GM03348 (cell line): ENCODE data around the gene LSP1.
"Not testable (repeated sequence)": the region's sequence is repeated elsewhere in the genome, so short reads cannot be mapped to it uniquely, and the experiment has no call there.

Source experiments
- DNase-seq: peaks from one replicate; pipeline ENCODE4 v3.0.0; 2012; ENCODE audit warnings: low spot score

Gene LSP1

DNA sequence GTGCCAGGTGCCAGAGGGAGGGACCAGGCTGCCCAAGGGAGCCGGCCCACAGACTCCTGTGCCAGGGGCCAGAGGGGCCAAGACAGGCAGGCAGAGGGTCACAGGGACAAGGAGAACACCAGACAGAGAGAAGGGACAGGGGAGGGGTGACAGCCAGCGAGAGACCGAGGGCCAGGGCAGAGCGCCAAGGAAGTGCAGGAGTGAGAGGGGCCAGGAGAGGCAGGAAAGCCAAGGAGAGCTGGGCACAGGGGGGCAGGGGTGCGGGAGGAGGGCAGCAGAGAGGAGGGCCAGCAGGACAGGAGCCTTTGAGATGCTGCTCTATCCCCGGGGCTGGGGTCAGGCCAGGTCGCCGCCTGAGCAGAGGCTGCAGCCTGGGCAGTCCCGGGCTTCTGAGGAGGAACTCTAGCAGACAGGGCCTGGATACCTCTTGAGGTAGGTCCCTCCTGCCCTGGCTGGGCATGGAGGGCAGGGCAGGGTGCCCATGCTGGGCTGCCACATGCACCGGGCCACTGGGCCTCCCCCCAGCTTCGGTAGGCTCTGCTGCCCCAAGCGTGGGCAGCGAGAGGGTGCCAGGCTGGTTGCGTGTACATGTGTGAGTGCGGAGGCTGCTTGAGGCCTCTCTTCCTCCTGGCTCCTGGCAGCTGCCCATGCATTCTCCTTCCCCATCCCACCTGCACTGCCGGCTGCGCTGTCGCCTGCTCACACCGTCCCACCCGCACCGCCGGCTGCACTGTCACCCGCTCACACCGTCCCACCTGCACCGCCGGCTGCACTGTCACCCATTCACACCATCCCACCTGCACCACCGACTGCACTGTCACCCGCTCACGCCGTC lies 12.2 kb downstream of the LSP1 start:
- DNase-seq = no peak

DNA sequence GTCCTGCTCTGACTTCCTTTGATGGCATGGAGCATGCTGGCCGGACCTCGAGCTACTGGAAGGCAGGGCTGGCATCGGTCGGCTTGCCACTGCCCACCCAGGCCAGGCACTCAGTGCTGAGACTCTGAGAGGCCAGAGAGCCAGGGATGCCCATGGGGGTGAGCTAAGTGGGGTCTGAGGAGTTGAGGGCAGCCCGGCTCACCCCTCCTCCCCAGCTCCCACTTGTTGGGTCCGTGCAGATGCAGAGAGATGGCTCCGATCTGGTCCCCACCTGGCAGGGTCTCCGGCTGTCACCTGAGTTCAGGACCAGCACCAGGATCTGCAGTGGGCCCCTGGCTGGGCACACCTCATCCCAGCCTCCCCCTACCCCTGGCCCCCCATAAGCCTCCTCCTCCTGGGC lies 13.3 kb downstream of the LSP1 start:
- no peak for DNase-seq

DNA sequence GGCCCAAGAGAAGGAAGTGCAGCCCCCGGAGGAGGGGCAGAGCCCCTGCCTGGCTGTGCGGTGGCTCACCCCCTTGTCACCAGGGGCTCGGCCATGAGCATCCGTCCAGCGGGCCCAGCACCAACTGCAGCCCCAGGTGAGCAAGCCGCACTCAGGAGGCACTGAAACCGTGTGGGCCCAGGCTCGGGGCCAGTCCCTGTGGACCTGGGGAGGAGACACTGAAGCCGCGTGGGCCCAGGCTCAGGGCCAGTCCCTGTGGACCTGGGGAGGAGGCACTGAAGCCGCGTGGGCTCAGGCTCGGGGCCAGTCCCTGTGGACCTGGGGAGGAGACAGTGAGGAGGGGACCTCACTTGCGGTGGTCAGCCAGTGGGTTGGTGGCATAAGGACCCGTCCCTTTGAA lies 13.9 kb downstream of the LSP1 start:
- DNase-seq = no peak

DNA sequence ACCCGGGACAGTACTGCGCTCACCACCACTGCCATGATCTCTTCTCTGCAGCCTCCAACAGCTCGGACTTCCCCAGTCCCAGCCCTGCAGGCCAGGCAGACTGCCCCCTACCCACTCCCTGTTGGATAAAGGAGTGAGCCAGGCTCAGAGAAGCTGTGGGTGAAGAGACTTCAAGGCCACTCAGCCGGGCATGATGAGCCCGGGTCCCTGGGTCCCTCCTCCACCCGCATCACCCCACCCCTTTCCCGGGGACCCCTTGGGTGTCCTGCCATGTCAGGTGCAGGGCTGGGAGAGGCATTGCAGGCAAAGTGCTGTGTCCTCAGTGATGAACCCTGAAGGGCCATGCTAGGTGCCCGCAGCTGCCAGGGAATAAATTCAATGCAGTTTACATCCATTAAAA lies 14.5 kb downstream of the LSP1 start:
- DNase-seq = no peak

DNA sequence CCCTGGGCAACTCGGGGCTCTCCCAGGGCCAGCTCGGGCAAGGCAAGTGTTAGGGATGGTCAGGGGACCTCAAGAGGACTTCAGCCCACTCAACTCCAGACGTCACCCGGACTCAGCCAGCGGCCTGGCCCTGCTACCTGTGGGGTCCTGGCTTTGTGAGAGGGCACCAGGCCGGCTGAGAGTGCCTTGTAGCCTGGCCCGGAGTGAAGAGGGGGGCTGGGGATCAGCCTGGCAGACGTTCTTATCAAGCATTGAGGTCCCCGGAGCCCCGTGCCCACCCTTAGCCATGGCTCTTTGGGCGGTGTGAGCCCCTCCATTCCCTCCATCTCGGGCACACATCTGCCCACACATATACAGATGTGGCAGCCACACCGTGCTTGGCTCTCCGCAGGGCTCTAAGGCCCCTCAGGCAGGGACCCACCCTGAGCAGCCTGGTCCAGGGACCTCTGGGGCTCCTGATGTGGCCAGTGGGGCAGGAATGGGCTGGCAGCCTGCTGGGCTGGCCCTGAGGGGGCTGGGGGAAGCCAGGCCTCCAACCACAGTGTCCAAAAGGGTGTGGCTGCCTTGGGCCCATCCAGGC lies 15.3 kb downstream of the LSP1 start:
- no peak for DNase-seq

DNA sequence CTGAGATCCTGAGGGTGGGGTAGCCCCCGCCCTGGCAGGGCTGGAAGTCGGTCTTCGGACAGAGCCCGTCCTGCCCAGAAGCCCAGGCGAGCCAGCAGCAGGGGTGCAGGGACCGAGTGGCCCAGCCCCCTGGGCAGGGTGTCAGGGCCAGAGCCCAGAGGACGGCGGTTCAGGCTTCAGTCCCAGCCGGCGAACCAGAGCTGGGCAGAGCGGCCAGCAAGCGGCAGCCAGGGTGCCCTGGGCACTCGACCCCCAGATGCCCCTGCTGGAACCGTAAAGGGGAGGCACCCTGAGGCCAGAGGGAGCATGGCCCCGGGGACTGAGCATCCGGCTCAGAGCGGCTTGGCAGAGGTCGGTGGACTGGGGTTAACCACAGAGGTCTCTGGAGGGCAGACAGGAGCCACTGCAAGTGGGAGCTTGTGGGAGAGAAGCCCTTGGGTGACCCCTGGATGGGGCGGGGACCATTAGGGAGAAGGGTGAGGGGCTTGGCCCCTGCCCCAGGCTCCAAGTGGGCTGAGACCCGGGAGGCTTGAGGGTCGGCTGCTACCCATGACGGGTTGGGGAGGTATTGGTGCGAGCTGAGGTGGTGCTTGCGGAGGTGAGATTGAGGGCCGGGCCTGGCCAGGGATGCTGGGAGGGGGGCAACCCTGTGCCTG lies 15.9 kb downstream of the LSP1 start:
- DNase-seq = no peak

DNA sequence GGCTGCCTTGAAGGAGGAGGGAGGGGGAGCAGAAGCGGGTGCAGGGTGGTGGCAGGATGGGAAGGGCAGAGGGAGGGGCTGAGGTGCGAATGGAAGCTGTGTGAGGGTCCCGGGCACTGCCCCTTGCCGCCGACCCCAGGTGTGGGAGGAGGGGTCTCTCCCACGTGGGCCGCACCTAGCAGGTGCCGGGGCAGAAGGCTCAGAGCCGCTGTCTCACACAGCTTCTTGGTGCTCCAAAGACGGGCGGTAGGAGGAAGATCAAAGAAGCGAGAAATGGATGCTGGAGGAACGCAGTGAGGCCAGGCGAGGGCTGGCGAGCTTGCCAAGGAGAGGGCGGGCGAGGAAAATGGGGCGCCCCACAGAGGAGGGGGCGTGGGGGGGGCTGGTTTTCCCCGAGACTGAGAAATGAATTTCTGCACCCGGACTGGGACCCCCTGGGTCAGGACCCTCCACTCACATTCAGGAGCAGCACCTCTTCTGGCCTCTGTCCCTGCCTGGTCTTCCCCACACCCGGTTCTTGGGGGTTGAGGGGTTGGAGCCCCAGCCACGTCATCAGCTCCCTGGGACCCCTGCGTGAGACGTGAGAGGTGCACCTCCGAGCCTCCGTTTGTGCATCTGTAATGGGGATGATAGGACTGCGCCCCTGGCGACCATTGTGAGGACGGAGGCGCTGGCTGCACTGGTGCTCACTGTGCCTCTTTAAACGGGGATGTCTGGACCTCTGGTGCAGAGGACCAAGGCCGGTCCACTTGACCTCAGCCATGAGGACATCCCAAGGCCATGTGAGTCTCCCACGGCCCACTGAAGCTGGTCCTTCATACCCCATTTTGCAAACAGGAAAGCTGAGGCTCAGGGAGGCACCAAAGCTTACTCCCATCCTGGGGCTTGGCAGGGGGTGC lies 16.8 kb downstream of the LSP1 start:
- peak; percentile 53 for DNase-seq

DNA sequence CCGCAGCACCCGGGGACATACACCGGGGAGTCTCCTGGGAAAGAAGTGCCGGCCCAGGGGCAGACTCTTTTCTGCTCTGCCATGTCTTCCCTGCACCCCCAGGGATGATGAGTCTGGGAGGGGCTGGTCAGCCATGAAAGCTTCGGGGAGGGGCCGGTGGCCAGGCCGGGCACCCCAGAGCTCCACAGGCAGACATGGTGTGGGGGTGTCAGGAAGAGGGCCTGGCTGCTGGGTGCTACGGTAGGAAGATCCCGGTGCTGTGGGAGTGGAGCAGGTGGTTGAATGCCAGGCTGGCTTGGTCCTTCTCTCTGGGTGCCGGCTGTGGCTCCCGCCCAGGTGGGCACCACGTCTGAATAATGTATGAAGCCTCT lies 17.4 kb downstream of the LSP1 start:
- no peak for DNase-seq

DNA sequence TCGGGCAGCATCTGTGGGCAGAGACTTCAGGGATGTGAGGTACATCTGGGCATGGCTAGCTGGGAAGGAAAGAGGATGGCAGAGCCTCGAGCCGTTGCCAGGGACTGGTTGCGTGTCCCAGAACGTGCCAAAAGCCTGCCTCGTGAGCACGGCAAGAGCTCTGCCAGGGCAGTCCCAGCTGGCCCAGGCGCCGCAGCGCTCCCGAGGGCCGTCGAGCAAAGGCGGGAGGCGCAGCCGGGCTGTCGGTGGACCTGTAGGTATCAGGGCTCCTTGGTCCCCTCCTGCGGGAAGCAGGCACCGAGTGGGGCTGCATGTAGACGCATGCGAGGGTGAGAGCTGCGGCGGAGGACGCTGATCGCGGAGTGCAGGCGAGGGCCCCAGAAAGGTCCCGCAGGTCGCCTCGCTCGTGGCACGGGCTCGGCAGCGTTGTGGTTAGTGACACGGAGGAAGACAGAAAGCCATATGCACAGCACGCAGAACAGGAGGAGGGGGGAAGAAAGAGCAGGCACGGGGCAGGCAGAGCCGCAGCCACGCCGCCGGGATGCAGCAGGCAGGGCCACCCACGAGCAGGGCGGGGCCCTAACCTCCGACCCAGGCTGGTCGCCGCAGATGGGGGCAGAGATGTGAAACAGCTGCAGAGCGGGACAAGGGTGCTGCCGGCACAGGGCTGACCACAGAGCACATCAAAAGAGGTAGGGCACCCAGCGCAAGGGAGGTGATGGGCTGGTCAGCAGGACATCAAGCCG lies 18.0 kb downstream of the LSP1 start:
- DNase-seq = peak; percentile 56

DNA sequence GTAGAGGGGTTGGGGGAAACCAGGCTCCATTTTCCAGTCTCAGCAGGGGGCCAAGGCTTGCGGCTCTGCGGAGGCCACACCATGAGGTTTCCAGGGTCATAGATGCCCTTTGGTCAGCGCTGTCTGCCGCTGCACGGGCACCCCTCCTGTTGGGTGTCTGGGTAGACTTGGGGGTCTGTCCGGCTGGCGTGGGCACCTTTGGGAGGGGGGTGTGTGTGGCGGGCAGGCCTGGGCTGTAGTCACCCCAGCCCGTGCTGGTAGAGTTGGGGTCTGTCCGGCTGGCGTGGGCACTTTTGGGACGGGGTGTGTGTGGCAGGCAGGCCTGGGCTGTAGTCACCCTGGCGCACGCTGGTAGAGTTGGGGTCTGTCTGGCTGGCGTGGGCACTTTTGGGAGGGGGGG lies 18.6 kb downstream of the LSP1 start:
- no peak for DNase-seq

DNA sequence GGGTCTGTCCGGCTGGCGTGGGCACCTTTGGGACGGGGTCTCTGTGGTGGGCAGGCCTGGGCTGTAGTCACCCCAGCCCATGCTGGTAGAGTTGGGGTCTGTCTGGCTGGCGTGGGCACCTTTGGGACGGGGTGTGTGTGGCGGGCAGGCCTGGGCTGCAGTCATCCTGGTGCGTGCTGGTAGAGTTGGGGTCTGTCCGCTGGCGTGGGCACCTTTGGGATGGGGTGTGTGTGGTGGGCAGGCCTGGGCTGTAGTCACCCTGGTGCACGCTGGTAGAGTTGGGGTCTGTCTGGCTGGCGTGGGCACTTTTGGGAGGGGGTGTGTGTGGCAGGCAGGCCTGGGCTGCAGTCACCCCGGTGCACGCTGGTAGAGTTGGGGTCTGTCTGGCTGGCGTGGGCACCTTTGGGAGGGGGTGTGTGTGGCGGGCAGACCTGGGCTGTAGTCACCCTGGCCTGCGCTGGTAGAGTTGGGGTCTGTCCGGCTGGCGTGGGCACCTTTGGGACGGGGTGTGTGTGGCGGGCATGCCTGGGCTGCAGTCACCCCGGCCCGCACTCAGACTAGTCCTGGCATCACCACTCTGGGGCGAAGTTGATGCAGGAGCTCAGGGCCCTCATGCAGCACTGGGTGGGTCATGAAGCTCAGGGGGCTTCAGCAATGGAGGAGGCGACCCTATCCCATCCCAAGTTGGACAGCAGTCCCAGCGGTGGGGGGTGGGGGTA lies 19.5 kb downstream of the LSP1 start:
- no peak for DNase-seq

DNA sequence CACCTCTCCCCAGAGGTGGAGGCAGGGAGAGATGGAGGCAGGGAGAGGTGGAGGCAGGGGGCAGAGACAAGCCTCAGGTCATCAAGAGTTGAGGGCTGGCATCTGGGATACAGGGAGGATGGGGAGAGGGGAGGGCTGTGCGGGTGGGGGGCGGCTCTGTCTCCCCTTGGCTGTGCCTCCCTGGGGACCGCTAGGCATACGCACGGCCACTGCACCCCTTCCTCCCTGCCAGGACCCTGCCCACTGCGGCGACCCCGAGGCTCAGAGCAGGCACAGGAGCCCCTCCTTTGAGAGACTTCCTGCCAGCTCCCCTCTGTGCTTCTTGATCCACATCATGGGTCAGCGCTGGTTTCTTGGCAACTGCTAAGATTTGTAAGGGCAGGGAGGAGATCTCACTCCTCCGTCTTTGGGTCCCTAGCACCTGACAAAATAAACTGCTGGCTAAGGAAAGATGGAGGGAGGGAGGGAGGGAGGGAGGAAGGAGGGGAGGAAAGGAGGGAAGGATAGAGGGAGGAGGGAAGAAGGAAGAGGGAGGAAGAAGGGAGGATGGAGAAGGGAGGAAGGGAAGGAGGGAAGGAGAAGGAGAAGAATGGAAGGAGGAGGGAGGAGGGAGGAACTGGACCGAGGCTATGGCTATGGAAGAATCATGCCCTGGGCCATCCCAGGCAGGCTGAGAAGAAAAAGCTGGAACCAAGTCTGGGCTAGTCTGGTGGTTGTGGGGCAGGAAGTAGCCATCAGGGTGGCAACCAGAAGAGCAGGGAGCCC lies 20.3 kb downstream of the LSP1 start:
- no peak for DNase-seq

DNA sequence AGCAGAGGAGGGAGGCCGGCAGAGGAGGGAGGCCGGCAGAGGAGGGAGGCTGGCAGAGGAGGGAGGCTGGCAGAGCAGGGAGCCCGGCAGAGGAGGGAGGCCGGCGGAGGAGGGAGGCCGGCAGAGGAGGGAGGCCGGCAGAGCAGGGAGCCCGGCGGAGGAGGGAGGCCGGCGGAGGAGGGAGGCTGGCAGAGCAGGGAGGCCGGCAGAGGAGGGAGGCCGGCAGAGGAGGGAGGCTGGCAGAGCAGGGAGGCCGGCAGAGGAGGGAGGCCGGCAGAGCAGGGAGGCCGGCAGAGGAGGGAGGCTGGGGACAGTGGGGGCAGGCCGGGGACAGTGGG lies 20.9 kb downstream of the LSP1 start:
- DNase-seq = not testable (repeated sequence)

DNA sequence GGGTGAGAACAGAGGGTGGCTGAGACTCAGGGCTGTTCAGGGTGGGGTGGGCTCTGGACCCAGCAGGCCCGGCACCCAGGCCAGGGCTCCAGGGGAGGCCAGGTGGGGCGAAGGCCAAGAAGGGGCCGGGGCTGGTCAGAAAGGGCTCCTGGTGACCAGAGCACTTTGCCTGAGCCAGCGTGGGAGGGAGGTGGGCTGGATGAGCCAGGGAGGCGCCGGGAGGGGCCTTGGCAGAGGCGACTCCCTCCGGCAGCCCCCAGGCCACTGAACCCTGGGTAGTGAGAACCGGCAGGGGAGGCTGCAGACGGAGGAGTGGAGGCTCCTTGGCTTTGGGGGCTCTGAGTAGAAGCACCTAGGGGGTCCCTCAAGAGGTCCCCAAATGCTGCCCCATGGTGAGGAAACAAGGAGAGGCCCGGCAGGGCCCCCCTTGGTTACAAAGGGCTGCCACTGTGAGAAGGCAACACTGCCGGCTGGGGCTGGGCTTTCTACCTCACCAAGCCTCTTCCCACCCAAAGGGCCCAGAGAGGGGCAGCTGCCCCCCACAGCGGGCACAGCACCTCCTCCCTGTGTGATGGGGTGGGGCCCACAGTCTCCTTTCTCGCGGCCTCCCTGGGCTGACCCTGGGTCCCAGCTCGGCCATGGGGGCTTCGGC lies 21.7 kb downstream of the LSP1 start:
- not testable (repeated sequence) for DNase-seq

DNA sequence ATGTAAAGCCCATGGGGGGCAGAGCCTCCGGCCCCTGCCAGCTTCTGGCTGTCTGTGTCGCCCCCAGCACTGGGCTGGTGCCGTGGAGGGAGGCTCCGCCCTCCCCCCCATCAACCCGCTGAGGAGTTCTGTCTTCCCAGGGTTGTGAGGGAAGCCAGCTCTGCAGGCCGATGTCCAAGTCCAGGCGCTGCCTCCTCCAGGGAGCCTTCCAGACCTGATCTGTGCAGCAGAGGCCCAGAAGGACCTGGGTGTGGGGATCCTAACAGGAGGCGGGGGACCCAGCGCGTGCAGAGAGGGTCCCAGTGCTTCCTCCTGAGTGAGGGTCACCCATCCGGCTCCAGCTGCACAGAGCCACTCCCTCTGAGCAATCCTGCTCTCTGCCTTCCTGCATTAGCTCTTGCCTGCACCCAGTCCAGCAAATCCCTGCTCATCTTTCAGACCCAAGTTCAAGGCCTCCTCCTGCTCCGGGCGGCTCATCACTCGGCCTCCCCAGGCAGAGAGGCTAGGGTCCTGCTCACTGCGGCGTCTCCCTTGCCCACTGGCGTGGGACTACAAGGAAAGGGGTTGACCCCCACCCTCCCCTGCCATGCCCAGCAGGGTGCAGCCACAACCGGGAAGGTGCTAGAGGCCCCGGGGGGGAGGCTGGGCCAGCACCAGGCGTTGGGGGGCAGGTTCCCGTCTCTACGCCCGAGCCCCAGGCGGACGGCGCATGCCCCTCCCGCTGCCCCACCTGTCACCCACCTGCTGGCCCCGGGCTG lies 22.4 kb downstream of the LSP1 start:
- DNase-seq = no peak

DNA sequence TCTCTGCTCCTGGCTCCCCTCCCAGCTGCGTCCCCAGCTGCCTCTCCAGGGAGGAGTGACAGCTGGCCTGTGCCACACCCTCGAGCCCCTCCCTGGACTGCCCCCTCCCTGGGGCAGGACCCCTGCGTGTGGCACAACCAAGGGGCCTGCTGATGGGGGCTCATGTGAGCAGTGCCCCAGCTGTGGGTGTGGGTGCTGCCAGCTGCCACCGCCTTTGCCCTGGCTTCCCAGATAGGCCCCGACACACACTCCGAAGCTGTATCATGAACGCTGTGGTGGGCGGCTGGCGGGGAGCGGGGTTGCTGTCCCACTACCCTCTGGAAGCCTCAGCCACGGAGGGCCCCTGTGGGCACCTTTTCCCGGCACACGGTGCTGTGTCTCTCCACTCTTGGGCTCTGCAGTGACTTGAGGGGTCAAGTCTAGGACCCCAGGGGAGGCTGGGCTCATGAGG lies 23.0 kb downstream of the LSP1 start:
- not testable (repeated sequence) for DNase-seq

DNA sequence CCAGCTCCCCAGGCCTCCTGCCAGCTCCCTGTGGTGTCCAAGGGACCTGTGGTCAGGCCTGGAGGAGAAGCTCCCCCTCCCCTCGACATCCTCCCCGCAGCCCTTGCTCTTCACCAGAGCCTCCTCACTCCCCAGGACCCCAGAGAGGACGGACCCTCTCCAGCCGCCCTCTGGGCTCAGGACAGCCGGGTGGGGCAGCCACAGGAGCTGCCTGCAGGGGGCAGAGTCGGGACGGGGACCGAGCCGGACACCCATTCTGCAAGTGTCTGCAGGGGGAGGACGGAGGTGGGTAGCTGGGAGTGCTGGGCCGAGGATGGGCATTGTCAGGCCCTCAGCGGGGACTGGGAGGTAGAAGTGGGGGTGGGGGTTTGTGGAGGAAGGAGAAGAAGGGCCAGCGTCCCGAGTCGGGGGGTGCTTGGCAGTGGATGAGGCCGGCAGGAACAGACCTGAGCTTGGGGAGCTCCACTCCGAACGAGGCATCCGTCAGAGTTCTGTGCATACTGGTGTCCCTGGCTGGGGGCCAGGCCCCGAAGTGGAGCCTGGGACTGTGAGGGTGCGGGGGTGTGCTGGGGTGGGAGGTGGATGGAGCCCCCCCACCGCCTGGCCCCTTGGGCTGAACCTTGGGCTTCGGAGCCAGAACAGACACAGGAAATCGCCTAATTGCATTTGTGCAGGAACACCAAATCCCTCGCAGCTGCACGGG lies 23.6 kb downstream of the LSP1 start:
- peak; percentile 74 for DNase-seq
